Activated CD8-positive, alpha-beta memory T cell treated with anti-CD3 and anti-CD28 coated beads for 36 hours (primary cell): ENCODE data around the gene AK5. TPM values are rescaled to one million over a fixed set of nuclear protein-coding genes. Genes with fewer than 3 reads are reported as not detected.
"Not testable (repeated sequence)": the region's sequence is repeated elsewhere in the genome, so short reads cannot be mapped to it uniquely, and the experiment has no call there.

Experiments used
- CTCF ChIA-PET: fragments of 350-600 bp; sonication (Branson Sonifier 250); formaldehyde crosslinking; loops from one replicate; lab custom pipeline; 2021; ENCODE audit warnings: antibody characterized with exemption; lab: Charles Lee
- POLR2A ChIA-PET: fragments of 350-600 bp; sonication (Branson Sonifier 250); formaldehyde crosslinking; loops from one replicate; lab custom pipeline; 2021; ENCODE audit warnings: antibody characterized with exemption; lab: Charles Lee
- total RNA-seq, 2 experiments: library from RNA; stranded (reverse); gene quantifications; one replicate each; pipeline ENCODE4 v1.2.3, GENCODE V29; 2021

Gene AK5
- total RNA-seq, 2 experiments from 2014 or later, result 0.57 to 1.0 TPM

GRCh38 chr1:77468949-77469710 is 187.3 kb downstream of the AK5 start:
- POLR2A ChIA-PET, result no interaction called here
- CTCF ChIA-PET, result no interaction called here

DNA sequence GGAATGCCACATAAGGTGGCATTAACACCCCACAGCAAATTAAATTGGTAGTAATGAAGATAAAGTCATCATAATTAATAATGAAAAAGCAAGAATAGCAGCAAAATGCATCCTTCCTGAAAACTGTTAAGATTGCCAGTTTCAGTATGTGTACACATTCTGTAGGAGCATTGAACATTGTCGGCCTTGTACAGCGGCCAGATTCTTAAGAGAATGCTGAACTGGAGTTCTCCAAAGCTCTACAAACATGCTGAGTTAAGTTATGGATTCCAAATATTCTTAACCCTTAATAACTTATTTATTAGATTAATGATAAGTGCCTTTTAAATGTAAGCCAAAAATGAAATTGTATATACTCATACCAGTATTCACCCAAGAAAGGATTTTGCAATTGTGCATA is 189.9 kb downstream of the AK5 start:
- CTCF ChIA-PET, result no interaction called here

DNA sequence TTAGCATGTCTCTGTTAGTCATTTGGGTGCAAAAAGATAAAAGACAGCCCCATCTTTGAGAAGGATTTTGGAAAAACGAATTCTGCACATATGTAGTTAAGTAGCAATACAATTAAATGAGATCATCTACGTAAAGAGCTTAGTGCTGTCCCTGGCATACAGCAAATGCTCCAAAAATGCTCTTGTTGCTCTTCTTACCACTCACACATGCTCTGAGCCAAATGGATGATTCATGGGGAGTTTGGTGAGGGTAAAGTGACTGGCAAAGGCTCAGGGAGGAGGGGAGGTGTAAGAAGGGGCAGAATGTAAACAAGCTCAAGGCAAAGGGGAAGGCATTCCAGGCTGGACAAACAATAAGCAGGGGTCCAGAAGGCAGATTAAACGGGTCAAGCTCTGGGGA is 191.9 kb downstream of the AK5 start:
- POLR2A ChIA-PET, result no interaction called here
- CTCF ChIA-PET, result no interaction called here

More for the DNA sequence above, 189.9 kb downstream of the AK5 start:
- POLR2A ChIA-PET, result no interaction called here

- CTCF ChIA-PET, result no interaction called here
- POLR2A ChIA-PET, result no interaction called here
These were observed 193.8 kb downstream of the AK5 start for GRCh38 chr1:77475641-77476040.

DNA sequence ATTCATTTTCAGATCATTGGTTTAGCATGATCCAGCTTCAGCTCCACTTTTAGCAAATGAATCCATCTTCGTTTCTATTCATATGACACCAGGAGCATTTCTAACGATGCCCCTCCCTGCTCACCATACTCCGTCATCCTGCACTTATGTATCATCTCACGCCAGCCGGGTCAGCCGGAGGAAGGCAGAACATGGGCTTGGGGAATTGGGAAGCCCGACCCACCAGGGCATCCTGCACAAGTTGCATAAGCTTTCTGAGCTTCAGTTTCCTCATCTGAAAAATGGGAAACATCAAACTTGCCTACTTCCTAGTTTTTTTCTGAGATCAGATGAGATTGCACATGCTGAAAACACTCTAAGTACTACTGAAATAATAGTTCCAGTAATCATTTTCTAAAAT is 194.7 kb downstream of the AK5 start:
- CTCF ChIA-PET, result no interaction called here
- POLR2A ChIA-PET, result no interaction called here

DNA sequence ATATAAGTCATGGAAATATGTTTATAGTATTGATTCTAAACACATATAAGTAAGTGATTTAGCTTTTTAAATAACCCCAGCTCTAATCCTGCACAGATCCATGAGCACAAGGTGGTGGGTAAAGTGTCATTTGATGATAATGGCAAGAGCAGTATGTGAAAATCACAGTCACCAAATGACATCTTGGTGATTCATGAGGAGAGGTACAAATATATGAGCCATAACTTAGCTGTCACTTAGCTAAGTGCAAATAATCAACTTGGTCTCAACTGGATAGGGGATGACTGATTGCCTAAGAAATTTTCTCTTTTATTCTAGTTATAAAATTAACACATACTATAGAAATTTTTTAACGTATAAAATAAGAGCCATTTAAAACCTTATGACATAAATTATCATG is 202.5 kb downstream of the AK5 start:
- ChIA-PET CTCF (no interaction called here), POLR2A (no interaction called here)

DNA sequence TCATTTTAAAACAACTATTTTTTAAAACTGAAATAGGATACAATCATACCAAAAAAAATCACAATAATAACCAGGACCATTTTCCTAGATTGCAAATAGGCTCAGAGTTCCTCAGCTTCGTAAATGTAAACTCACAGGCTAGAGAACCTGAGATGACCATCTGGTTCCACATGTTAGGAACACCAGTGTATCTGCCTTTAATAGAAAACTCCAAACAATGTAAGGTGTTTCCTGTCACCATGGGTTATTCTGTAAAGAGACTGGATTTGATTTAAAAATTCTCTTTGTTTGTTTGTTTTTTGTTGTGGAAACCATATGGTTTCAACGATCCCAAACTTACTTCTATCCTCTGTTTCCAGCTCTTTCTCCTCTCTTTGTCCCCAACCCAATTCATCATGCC is 203.1 kb downstream of the AK5 start:
- CTCF ChIA-PET, result no interaction called here
- POLR2A ChIA-PET, result no interaction called here

- ChIA-PET POLR2A (no interaction called here), CTCF (no interaction called here)
These were observed 205.8 kb downstream of the AK5 start for GRCh38 chr1:77487631-77488030.

DNA sequence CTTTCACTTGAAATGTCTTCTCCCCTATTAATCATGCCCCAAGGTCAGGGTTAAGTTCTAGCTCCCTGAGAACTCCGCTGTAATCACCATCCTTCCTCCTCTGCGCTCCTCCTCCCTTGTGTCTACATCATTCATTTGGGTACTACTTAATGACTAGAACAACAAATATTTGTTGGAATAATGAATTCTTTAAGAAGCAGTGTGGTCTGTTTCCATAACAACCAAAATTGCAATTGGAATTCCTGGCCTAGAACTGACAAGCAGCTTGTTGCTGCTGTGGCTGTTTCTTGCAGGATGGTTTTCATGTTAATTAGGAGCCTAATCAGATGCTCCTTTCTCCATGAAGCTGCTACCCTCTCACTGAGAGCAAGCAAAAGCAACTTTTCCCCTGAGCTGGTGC is 208.1 kb downstream of the AK5 start:
- ChIA-PET CTCF (no interaction called here), POLR2A (no interaction called here)

DNA sequence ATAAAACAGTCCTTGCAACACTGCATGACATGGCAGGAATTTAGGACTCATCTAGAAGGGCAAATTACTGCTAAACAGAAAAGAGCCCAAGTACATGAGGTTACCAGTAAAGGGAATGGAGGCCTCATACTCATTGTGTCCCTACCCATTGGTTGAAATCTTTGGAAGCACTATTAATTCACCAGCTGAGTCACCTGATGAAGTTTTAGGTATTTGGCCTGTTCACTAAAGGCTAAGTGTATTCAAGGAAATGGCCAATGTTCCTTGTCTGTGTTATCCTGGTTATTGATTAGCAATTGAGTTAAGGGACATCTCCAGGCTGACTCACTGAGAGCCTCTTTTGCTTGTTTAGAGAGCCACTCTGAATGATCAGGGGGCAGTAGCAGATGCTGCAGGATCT is 212.2 kb downstream of the AK5 start:
- CTCF ChIA-PET, result no interaction called here
- POLR2A ChIA-PET, result no interaction called here

DNA sequence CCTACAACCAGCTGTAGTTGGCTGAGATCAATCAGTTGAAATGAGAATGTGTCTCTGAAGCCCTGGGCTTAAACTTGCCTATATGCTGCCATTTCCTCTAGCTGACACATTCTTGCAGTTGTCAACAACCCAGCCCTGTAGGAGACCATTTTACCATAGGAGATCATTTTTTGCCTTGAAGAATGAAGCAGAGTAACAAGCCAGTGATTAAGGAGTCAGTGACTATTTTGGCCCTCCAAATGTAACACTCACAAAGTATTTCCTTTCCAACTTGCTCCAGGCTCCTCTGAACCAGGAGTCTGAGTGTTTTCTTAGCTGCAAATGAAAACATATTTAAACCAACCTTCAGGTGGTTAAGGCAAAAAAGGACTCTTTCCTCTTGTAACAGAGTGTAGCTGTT is 217.1 kb downstream of the AK5 start:
- POLR2A ChIA-PET, result no interaction called here

GRCh38 chr1:77499466-77499865 is 217.6 kb downstream of the AK5 start:
- ChIA-PET CTCF (no interaction called here), POLR2A (no interaction called here)

More for the DNA sequence above, 217.1 kb downstream of the AK5 start:
- CTCF ChIA-PET, result no interaction called here

DNA sequence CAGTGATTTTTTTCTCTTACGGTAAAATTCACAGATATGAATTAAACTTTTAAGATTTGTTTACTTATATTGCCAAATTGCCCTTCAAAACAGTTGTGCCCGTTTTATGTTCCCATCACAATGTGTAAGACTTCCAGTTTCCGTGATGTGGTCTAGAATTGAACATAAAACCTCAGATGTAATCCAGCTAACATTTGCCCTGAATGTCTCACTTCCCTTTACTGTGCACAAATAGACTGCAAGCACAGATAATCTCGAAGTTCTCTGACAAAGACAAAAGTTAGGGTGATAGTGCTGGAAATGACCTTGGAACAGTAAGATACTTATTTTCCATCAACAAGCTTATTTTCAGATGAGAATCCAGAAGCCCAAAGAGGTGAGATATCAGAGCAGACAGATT is 223.2 kb downstream of the AK5 start:
- ChIA-PET CTCF (no interaction called here), POLR2A (no interaction called here)

- POLR2A ChIA-PET, result no interaction called here
- CTCF ChIA-PET, result no interaction called here
These were observed 225.0 kb downstream of the AK5 start for GRCh38 chr1:77506771-77507170.

- ChIA-PET POLR2A (no interaction called here), CTCF (no interaction called here)
These were observed 227.3 kb downstream of the AK5 start for GRCh38 chr1:77509051-77509492.

DNA sequence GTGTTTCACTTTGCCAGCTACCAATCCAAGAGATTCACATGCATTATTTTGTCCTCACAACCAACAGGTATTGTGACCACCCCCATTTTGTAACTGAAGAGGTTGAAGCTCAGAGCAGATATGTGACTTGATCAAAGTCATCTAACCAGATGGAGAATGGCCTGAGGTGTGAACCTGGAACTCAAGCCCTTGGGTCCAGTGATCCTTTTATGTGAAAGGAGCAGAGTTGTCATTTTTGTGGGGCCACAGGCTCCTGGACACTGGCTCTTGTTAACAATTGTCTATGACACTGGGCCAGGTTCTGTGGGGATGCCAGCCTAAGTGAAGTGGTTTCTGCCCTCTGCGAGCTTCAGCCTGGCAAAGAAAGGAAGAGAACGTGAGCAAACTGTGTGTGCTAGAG is 228.1 kb downstream of the AK5 start:
- CTCF ChIA-PET, result no interaction called here
- POLR2A ChIA-PET, result no interaction called here

- ChIA-PET CTCF (no interaction called here), POLR2A (no interaction called here)
These were observed 229.6 kb downstream of the AK5 start for GRCh38 chr1:77511440-77511840.

DNA sequence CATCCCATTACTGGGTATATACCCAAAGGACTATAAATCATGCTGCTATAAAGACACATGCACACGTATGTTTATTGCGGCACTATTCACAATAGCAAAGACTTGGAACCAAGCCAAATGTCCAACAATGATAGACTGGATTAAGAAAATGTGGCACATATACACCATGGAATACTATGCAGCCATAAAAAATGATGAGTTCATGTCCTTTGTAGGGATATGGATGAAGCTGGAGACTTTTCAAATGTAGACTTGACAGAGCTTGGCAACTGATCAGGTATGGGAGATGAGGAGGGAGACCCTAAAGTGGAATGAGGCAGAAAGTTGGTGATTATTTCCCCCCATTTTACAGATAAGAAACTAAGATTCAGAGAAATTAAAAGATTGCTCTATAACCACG is 230.8 kb downstream of the AK5 start:
- CTCF ChIA-PET, POLR2A ChIA-PET: not testable (repeated sequence)

DNA sequence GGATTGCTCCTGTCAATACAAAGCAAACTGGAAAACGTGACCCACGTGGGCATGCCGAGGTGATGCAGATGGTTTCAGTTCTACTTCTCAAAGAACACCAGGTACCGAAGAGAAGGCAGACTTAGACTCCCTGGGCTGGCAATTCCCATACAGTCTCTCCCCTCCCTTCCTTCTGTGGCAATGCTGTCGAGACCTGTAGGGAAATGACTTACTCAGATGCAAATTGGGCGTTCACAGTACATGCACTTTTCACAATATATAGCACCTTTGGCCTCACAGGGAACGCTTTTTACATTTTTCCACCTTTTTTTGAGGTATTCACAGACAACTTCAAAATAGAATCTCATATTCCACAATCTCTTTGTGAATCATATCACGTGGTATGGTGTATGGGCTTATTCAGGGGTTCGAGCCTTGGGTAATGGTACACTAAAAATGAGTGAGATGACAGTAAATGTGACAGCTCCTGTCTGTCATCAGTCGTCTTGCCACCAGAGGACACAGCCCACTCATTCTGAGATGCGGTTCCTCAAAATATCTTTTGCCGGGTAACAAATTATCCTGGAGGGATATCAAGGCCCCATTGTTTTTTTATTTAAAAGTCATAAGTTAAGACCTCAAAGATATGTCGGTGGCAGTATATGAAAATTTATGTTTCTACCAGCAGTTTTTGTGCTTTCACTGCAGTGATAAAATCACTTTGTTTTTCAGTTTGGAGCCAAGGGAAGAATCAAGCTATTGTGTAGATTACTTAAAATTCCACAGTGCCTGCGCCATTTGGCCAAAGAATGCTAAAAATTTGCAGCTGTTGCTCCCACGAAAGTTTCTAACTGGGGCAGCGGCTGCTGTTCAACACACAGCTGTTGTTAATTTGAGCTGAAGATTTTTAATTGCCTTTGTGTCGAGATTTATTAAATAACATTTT is 232.3 kb downstream of the AK5 start:
- ChIA-PET POLR2A (no interaction called here), CTCF (no interaction called here)

- CTCF ChIA-PET, result no interaction called here
These were observed 233.3 kb downstream of the AK5 start for GRCh38 chr1:77514921-77515776.

More at GRCh38 chr1:77514921-77515776, 233.3 kb downstream of the AK5 start:
- POLR2A ChIA-PET, result no interaction called here
